ACHN (cell line): ENCODE results near the gene GFM2.
"Not testable (repeated sequence)": the region's sequence is repeated elsewhere in the genome, so short reads cannot be mapped to it uniquely, and the experiment has no call there.

Experiments used
- DNase-seq: peaks from one replicate; pipeline ENCODE4 v3.0.0-alpha.2; 2015
- in situ Hi-C: cut with HindIII; loops from 2 replicates; pipeline ENCODE4 v1.10.0; 2017; ENCODE audit warnings: low sequenced_read_pairs, low pct_ligation_motif_present, low pct_unique_long_range_greater_than_20kb

The GFM2 gene, protein sequence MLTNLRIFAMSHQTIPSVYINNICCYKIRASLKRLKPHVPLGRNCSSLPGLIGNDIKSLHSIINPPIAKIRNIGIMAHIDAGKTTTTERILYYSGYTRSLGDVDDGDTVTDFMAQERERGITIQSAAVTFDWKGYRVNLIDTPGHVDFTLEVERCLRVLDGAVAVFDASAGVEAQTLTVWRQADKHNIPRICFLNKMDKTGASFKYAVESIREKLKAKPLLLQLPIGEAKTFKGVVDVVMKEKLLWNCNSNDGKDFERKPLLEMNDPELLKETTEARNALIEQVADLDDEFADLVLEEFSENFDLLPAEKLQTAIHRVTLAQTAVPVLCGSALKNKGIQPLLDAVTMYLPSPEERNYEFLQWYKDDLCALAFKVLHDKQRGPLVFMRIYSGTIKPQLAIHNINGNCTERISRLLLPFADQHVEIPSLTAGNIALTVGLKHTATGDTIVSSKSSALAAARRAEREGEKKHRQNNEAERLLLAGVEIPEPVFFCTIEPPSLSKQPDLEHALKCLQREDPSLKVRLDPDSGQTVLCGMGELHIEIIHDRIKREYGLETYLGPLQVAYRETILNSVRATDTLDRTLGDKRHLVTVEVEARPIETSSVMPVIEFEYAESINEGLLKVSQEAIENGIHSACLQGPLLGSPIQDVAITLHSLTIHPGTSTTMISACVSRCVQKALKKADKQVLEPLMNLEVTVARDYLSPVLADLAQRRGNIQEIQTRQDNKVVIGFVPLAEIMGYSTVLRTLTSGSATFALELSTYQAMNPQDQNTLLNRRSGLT

DNA sequence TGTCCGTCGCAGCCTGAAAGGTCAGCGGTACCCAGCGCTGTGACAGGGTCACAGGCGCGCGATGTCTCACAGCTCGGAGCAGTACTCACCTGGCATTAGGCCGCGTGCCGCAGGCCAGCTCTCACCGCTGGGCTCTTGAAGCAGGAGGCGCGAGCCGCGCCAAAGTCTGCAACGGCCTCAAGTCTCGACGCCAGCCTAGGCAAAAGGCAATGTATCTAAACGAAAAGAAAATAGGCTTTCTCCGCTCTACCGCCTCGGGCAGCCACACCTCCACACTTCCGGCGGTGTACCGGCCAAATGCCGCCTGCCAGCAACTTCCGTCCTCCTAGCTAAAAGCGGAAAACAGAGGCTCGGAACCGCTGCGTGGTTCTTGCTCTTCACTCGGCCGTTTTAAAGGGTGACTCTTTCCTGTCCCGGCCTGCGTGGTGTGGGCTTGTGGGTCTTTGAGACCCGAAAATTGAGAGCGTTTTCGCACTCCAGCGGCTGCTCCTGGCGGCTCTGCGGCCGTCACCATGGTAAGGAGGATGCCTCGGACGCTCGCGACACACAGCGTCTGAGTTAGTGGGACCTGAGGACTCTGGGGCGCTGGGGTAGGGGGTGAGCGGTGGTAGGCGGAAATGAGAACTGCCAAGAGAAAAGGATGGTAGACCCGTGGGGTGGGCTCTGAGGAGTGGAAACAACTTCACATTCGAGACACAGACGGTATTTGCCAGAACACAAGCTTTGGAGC is at the start of gene GFM2, which contains the start of gene NSA2:
GFM2 (minus strand) TSS at position 269 of the 730 bp plus-strand sequence. CDS start 3,375 bp downstream, outside the sequence.
NSA2 (plus strand) TSS at position 401 of the 730 bp plus-strand sequence; CDS start at position 513, 112 bp downstream.
- DNase-seq: peak; percentile 94
- in situ Hi-C loops: no loop called here

DNA sequence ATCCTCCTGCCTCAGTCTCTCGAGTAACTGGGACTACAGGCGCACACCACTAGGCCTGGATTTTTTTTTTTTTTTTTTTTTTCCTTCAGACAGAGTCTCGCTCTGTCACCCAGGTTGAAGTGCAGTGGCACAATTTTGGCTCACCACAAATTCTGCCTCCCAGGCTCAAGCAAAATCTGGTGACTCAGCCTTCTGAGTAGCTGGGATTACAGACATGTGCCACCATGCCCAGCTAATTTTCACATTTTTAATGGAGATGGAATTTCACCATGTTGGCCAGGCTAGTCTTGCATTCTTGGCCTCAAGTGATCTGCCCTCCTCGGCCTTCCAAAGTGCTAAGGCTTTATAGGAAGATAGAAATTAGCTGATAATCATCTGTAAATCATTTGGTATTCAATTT is 44.0 kb upstream of the GFM2 start:
- in situ Hi-C loops: no loop called here
- no peak for DNase-seq

DNA sequence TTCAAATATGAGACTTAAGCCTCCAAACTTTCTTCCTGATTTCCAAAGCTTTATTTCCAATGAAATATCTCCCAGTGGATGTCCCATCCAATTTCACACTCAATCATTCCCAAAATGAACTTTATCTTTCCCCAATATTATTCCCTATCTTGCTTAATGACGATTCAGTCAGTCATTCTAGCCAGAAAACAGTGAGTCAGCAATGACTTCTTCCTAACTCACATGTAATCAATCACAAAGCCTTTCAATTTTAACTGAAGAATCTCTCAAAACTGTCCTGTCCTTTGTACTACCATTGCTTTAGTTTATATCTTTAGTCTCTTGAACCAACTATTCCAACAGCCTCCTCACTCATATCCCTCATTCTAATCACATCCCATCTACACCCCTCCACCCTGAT is 35.0 kb upstream of the GFM2 start:
- DNase-seq: no peak
- in situ Hi-C loops: no loop called here

DNA sequence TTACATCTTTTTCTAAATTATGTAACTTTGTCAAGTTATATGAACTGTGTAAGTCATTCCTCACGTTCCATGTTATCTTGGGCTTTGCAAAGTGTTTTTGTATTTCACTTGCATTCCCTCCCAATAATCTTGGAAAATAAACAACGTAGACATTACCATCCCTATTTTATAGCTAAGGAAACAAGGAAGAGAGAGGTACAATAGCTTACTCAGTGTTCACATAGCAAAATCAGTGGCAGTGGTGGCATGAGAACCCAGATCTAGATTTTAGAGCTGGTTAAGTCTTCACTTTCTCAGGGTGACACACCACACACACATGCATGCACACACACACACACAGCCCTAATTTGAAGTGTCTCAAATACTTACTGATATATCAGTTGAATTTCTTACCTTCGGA is 34.3 kb upstream of the GFM2 start:
- in situ Hi-C loops: no loop called here
- DNase-seq: no peak

DNA sequence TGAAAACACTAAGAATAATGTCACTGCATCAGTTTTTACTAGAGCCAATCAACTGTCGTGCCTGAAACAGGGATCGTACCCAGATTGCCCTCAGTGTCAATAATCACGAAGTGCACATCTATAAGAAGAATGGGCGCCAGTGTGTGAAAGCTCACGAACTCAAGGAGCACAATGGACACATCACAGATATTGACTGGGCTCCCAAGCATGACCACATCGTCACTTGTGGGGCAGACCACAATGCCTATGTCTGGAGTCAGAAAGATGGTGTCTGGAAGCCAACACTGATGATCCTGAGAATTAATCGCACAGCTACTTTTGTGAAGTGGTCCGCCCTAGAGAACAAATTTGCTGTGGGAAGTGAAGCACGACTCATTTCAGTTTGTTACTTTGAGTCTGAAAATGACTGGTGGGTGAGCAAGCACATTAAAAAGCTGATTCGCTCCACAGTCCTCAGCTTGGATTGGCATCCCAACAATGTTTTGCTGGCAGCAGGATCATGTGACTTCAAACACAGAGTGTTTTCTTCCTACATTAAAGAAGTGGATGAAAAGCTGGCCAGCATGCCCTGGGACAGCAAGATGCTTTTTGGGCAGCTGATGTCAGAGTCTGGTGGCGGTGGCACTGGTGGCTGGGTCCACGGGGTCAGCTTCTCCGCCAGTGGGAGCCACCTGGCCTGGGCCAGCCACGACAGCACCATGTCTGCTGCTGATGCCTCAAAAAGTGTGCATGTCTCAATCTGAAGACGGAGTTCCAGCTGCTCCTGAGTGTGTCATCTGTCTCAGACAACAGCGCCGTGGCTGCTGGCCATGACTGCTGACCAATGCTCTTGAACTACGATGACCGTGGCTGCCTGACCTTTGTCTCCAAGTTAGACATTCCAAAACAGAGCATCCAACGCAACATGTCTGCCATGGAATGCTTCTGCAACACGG is 32.3 kb upstream of the GFM2 start:
- in situ Hi-C loops: no loop called here
- DNase-seq: peak; percentile 75

DNA sequence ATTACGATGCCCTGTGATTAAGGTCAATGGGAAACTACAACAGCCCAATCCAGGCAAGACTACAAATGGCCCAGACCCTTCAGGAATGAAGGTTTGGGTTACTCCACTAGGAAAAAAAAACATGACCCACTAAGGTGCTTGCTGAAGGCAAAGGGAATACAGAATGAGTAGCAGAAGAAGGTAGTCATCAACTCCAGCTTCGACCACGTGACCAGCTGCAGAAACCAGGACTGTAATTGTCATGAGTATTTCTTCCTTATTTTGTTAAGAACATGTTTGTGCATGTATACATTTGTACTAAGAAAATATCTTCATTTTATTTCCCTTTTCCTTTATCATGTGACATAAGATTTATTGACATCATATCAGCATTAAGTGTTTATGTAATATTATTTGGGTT is 24.8 kb upstream of the GFM2 start:
- DNase-seq, in situ Hi-C loops: not testable (repeated sequence)

DNA sequence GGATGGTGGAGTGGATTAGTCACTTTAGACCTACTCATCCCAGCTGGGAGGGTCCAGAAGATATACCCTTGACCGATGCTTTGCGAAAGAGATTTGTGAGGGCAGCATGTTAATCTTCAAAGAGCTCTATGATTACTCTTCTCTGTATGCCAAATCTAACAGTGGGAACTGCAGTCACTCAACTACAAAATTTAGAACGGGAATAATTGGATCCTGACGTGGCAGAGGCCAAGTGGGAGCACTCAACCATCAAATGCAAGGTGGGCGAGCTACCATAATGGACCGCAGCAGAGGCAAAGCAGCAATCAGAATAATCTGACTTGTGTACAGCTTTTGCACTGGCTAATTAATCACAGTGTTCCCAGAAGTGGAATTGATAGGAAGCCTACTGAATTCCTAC is 20.5 kb upstream of the GFM2 start:
- in situ Hi-C loops: no loop called here

DNA sequence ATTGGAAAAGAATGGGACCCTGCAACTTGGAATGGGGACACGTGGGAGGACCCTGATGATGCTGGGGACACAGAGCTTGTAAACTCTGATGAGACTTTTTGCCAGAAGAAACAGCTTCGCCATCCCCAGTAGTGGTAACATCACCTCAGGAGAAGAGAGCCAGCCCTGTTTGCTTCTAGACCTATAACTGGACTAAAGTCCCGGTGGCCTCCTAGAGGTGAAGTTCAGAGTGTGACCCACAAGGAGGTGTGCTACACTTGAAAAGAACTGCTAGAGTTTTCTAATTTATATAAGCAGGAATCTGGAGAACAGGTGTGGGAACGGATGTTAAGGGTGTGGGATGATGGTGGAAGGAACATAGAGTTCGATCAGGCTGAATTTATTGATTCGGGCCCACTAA is 19.9 kb upstream of the GFM2 start:
- in situ Hi-C loops: no loop called here
- DNase-seq: no peak

More for the DNA sequence above, 20.5 kb upstream of the GFM2 start:
- no peak for DNase-seq

DNA sequence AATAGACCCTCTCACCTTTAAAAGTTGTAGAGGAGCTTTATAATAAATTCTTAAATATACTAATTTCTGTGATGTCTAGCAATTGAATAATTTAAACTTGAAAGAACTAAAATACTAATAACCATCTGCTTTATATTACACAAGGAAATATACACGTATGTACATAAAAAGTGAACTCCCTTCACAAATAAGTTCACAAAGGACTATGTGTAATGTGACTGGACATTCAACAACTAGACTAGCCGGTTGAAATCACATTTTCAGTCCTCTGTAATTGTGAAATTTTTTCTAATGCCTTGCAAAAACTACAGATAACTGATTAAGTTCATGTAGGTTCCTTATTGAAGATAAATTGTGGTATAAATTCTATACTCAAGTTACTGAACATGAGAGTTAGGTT is 11.7 kb upstream of the GFM2 start:
- in situ Hi-C loops: no loop called here

DNA sequence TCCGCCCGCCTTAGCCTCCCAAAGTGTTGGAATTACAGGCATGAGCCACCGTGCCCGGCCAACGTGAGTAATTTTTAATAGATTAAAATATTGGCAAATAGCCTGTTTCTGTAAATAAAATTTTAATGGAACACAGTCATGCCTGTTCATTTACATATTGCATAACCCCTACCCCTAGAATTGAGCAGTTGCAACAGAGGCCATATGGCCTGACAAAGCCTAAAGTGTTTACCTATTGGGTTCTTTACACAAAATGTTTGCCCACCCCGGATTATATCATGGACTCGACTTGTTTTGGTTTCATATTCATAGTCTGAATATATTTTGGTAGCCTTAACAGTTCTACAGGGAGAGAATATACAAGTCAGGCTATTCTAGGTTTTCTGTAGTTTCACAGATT is 5.4 kb upstream of the GFM2 start:
- no peak for DNase-seq
- in situ Hi-C loops: no loop called here

More for the DNA sequence above, 11.7 kb upstream of the GFM2 start:
- DNase-seq: no peak

DNA sequence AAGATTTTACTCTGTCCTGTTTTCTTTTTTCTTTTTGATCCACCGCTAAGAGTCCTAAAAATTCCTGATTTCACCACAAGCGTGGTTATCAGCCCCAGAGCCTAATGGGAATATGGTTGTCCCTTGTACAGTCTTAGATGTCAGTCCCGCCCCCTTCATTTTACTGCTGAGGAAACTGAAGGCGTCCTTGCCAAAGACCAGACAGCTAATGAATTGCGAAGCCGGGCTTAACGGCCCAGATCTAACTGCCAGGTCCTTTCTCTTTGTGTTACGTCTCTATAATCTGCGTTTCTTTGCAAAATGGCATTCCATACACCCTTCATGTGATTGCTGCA is 629 bp upstream of the GFM2 start:
- peak; percentile 19 for DNase-seq
- in situ Hi-C loops: no loop called here

DNA sequence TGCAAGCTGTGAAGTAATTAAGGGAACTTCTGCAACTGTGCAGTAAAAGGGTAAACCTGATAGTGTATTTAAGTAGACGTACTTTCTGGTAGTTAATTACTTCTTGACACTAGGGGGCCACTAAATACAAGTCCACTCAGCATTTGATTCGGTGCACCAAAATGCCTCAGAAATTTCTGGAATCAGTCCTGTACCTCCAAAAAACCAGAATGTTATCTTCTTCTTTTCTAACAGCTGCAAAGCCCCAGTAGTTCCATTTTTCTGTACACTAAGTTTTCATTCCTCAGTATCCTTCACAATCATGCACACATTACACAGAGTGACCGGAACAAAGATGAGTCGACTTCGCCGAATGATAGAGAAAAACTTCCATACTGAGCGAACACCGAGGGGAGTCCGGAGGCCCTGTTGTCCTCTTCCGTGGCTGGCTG is 484 bp downstream of the GFM2 start:
- DNase-seq: no peak
- in situ Hi-C loops: no loop called here

DNA sequence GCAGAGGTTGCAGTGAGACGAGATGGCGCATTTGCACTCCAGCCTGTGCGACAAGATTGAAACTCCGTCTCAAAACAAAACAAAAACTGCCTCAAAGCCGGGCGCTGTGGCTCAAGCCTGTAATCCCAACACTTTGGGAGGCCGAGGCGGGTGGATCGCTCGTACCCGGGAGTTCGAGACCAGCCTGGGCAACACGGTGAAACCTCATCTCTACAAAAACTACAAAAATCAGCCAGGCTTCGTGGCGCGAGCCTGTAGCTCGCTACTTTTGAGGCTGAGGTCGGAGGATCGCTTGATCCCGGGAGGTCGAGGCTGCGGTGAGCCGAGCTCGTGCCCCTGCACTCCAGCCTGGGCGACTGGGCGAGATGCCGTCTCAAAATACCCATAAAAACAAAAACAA is 988 bp downstream of the GFM2 start:
- in situ Hi-C loops: no loop called here

DNA sequence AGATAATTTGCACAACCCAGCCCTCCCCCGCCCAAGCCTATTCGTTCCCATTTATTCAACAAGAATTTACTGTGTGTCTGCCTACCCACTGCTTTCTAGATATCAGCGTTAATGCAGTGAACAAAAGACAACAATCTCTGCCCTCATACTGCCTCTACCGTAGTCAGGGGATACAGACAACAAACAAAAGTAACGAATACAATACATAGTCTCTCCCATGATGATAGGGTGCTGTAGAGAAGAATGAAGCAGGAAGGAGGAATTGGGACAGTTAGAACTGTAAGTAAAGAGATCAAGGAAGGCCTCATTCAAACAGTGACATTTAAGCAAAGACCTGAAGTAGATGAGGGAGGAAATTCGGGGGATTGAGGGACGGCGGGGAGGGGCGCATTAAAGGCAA is 1.7 kb downstream of the GFM2 start:
- no peak for DNase-seq

More for the DNA sequence above, 988 bp downstream of the GFM2 start:
- DNase-seq: no peak

DNA sequence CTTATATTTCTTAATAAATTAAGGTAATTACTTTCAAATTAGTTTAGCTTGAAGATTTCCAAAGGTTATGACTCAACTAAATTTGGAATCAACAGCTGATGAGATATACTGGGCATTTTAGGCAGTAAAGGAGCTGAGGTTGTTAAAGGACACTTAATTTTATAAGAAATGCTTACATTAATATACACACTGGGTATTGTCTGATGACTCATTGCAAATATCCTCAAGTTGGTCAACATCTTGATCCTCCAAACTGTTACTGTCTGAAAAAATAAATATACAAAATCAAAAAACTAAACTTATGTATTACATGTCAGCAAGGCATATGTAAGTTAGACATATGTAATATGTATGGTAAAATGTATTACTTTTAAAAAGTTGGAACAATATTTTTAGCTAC is 3.4 kb downstream of the GFM2 start:
- in situ Hi-C loops: no loop called here
- DNase-seq: no peak

More for the DNA sequence above, 1.7 kb downstream of the GFM2 start:
- in situ Hi-C loops: no loop called here

DNA sequence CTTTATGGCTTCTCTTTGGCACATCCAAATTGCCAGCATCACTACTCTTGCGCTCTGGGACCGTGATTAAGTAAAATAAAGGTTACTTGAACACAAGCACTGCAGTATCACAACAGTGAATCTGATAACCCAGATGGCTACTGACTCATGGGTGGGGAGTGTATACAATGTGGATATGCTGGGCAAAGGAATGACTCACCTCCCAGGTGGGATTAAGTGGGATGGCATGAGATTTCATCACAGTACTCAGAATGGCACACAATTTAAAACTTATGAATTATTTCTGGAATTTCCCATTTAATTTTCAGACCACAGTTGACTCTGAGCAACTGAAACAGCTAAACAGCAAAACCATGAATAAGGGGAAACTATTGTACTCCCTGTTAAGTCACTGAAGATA is 4.3 kb downstream of the GFM2 start:
- DNase-seq: peak; percentile 89
- in situ Hi-C loops: no loop called here

DNA sequence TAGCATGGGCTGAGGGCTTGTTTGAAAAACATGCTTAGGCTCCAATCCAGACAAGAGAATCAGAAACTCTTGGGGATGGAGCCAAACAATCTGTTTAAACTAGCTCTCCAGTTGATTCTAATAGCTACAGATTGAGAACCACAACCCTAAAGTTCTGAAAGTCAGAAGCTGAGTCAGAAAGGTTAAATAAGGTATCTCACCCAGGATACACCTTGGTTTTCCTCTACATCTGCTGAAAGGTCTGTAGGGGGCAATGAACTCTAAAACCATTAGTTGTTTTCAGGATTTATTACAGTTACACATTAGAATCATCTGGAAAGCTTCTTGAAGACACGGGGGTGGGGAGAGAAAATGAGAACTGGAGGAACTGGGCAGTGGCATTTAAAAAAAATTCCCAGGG is 5.7 kb downstream of the GFM2 start:
- in situ Hi-C loops: no loop called here
- no peak for DNase-seq

DNA sequence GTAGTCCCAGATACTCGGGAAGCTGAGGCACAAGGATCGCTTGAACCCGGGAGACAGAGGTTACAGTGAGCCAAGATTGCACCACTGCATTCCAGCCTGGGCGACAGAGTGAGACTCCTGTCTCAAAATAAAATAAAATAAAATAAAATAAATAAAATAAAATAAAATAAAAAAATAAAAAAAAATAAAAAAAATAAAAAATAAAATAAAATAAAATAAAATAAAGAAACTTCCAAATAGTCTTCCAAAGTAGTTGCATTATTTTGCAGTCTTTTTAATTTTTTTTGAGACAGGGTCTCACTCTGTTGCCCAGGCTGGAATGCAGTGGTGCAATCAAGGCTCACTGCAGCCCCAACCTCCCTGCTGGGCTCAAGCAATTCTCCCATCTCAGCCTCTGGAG is 18.2 kb downstream of the GFM2 start:
- in situ Hi-C loops: not testable (repeated sequence)

More for the DNA sequence above, 18.2 kb downstream of the GFM2 start:
- DNase-seq: not testable (repeated sequence)
